Epithelial cell of proximal tubule (primary cell): ENCODE results near the gene TRPM8. TPM values are rescaled to one million over a fixed set of nuclear protein-coding genes. Genes with fewer than 3 reads are reported as not detected.

Experiments used
- DNase-seq: peaks from one replicate; pipeline ENCODE4 v3.0.0-alpha.2; 2011; ENCODE audit warnings: low read depth
- H3K4me3 ChIP-seq: 2 replicates; pipeline ENCODE4 v1.5.1; 2011; ENCODE audit warnings: low read depth, mild to moderate bottlenecking, low read length
- total RNA-seq: library from RNA; depleted of rRNA; stranded (reverse); fragments of >200 nt; gene quantifications from 2 replicates; pipeline ENCODE4 v1.2.3, GENCODE V29; 2015
- TF ChIP-seq, protein P1 (sequence below): conservative IDR thresholded peaks from 2 replicates; pipeline ENCODE4 v1.5.1; 2012; ENCODE audit warnings: low read depth, mild to moderate bottlenecking, low read length

TRPM8 gene
- total RNA-seq, 1 donor from 2014 or later: 4.1 TPM

DNA sequence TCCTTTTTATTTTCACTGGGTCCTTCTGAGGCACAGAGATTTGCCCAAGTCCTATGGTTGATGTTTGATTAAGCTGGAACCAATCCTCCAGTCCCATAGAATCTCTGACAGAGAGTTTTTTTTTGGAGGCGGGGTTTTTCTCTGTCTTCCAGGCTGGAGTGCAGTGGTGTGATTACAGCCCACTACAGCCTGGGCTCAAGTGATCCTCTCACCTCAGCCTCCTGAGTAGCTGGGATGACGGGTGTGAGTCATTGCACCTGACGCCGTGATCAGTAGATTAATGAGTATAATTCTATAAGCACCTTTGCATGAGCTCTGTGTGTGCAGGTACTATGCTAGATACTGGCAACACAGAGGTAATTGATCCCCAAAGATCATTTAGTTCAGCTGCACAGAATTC is 15.3 kb upstream of the TRPM8 start:
- no peak for DNase-seq
- TF ChIP-seq, protein P1, sequence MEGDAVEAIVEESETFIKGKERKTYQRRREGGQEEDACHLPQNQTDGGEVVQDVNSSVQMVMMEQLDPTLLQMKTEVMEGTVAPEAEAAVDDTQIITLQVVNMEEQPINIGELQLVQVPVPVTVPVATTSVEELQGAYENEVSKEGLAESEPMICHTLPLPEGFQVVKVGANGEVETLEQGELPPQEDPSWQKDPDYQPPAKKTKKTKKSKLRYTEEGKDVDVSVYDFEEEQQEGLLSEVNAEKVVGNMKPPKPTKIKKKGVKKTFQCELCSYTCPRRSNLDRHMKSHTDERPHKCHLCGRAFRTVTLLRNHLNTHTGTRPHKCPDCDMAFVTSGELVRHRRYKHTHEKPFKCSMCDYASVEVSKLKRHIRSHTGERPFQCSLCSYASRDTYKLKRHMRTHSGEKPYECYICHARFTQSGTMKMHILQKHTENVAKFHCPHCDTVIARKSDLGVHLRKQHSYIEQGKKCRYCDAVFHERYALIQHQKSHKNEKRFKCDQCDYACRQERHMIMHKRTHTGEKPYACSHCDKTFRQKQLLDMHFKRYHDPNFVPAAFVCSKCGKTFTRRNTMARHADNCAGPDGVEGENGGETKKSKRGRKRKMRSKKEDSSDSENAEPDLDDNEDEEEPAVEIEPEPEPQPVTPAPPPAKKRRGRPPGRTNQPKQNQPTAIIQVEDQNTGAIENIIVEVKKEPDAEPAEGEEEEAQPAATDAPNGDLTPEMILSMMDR: no peak
- H3K4me3 ChIP-seq: no peak overlapping the region

DNA sequence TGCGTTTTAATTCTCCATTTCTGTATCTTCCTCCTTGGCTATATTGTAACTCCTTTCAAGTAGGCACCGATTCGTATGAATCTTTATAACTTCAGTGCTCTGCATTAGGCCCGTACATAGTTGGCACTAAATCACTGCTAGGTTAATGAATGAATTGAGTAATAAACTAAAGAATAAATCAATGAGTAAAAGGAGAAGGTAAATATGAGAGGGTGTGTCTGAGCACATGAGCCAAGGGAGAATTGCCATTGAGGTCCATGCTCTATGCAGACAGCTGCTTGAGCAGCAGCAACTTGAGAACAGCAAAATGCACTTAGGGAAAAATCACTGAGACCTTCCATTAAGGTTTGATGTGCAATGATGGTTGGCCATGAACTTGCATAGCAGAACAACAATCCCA is 11.2 kb upstream of the TRPM8 start:
- TF ChIP-seq, protein P1: no peak
- H3K4me3 ChIP-seq: no peak overlapping the region
- DNase-seq: no peak

DNA sequence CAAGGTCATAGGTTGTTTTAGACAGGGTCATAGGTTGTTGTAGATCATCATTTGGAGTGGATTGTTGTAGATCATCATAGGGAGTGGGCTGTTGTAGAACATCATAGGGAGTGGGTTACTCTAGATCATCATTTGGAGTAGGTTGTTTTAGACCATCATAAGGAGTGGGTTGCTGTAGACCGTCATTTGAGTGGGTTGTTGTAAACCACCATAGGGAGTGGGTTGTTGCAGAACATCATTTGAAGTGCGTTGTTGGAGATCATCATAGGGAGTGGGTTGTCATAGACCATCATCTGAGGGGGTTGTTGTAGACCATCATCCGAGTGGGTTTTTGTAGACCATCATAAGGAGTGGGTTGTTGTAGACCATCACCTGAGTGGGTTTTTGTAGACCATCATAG is 9.5 kb upstream of the TRPM8 start:
- TF ChIP-seq, protein P1: no peak
- no peak for DNase-seq
- H3K4me3 ChIP-seq: no peak overlapping the region

DNA sequence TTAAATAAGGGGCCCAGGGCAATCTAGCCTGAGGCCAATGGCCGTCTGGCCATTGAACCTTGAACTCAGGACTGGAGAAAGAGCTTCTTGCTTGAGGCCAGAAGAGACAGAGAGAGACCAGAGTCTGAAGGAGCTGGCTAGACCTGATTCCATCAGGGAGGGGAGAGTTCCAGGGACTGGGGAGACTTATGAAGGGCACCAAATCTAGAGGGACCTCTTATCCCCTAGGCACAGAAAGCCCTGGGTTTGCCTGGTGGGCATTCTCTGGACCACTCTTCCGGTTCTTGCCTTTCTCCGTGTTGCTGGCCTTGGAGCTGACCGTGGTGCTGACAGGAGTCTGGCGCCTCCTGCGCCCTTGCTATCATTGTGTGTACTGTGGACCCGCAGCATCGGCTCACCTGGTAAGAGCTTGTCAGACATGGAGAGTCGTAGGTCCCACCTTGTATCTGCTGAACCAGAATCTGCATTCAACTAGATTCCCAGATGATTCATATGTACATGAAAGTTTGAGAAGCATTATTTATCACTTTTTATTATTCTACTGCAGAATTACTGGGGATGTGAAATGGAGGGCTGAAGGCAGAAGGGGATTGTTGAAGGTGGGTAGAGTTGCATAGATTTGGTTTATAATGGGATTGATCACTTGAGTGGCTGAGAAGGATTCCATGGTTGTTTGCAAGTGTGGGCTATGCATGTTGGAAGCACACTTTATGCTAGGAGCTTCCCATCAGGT is 4.3 kb upstream of the TRPM8 start:
- TF ChIP-seq, protein P1: no peak
- no peak for DNase-seq
- no peak overlapping the region for H3K4me3 ChIP-seq

DNA sequence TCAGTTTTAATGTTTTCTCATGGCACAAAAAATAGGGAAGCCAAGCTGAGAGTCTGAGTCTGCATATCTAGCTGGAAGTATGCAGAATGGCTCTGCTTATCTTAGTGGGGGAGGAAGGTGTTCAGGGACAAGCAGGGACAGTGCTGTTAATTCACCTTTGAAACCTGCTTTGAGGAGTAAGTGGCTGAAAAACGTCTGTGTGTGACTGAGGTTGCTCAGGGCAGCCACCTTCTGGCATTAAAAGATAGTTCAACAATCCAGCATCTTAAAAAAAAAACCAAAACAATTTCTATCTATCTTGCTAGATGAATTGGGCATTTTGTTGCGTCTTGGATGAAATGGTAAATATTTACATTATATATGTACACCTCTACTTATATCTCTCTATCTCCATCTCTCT is 2.0 kb upstream of the TRPM8 start:
- no peak for DNase-seq
- TF ChIP-seq, protein P1: peak; percentile 47
- no peak overlapping the region for H3K4me3 ChIP-seq

DNA sequence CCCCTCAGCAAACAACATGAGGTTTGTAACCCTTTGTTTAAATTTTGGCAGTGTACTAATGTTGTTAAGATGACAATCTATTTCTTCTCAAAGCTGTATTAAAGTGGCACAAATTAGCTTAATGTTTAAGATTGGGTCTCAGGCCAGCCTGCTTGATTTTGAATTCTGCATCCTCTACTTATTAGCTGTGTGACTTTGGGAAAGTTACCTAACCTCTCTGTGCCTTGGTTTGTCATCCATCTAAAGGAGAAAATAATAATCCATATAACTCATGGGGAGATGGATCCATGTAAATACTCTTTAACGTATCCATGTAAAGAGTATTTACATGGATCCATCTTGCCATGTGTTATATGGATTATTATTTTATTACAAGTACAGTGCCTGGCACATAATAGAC is 2.1 kb downstream of the TRPM8 start:
- TF ChIP-seq, protein P1: no peak
- H3K4me3 ChIP-seq: no peak overlapping the region
- no peak for DNase-seq

DNA sequence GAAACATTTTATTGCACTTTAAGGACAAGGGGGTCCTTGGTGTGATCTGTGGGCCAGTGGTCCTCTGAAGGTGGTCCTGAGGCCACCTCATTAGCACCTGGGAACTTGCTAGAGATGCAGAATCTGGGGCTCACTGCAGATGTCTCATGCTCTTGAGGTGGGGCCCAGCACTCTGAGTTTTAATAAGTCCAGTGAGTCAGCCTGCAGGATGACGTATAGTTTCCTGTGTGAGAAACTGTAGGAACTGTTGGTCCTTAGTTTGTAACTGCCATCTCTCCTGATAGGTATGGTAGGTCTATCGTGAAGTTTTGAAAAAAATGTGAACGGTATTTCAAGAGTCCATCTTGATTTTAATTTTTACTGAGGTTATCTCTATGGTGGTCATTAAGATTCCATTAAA is 2.8 kb downstream of the TRPM8 start:
- no peak for DNase-seq
- TF ChIP-seq, protein P1: no peak
- H3K4me3 ChIP-seq: no peak overlapping the region
